ENCODE measurements around the gene CMC2. TPM values are rescaled to one million over a fixed set of nuclear protein-coding genes. Genes with fewer than 3 reads are reported as not detected.

The CMC2 gene
- total RNA-seq, 1 experiment from 2014 or later = 89.5 TPM

GRCh38 chr16:81036751-81037350 is 30.2 kb upstream of the CMC2 start:
- Histone ChIP-seq H3K4me2 (peak overlapping the region; percentile 97), H2AFZ (peak overlapping the region; percentile 87), H3K9me3 (ENCODE audit: insufficient read depth, low read depth) (no peaks in the 10 kb centered on the region), H4K20me1 (ENCODE audit: insufficient read depth) (peaks cover 6% of the 10 kb centered on the region; the same call in 1 of the 2 replicates), H3K79me2 (ENCODE audit: low read depth) (peaks cover 45% of the 10 kb centered on the region), H3K27me3 (ENCODE audit: insufficient read depth, low read depth) (no peaks in the 10 kb centered on the region), H3K9me2 (ENCODE audit: insufficient read depth) (no peaks in the 10 kb centered on the region), H3K4me3 (peak overlapping the region; percentile 91), H3F3A (ENCODE audit: insufficient read depth, low read depth) (no peaks in the 10 kb centered on the region), H3K27ac (peak overlapping the region; percentile 24; the same call in 1 of the 2 replicates), H3K4me1 (replicated peaks; ENCODE audit: insufficient read depth) (peaks cover 16% of the 10 kb centered on the region), H3K36me3 (ENCODE audit: low read depth) (peaks cover 18% of the 10 kb centered on the region)
- peak in 1 of 2 experiments; percentile 3 for DNase-seq
- TSS peak; percentile 29 for BruUV-seq (replicated peaks)
- intact Hi-C loops (cut with micrococcal nuclease; ENCODE audit: unreplicated experiment) = loop anchor here (5.0 to 10.0 kb wide), 4 partner anchors 105 to 700 kb away; no protein-coding TSS in a partner anchor
- TF ChIP-seq CTCF (conservative IDR thresholded peaks at IDR 0.05) (no peak), EZH2 (IDR thresholded peaks at IDR 0.05; ENCODE audit: low read depth) (no peak)
- ChIA-PET CTCF (interaction anchor here (0.5 to 0.7 kb wide), 3 partner anchors 36 to 737 kb away, joined by 3 to 9 read pairs (median 4); no protein-coding TSS in a partner anchor), POLR2A (ENCODE audit: unreplicated experiment) (interaction anchor here (0.5 to 0.6 kb wide), 4 partner anchors 58 to 204 kb away, joined by 3 to 4 read pairs (median 4); no protein-coding TSS in a partner anchor)

- H3K4me3 ChIP-seq = peak overlapping the region; percentile 91
- H3K4me2 ChIP-seq = peak overlapping the region; percentile 97
- H3K4me1 ChIP-seq (replicated peaks; ENCODE audit: insufficient read depth) = peaks cover 16% of the 10 kb centered on the region
- H3K27me3 ChIP-seq (ENCODE audit: insufficient read depth, low read depth) = no peaks in the 10 kb centered on the region
- BruUV-seq (replicated peaks) = no TSS peak
- peaks cover 12% of the 10 kb centered on the region for H3K36me3 ChIP-seq (ENCODE audit: low read depth)
- H3K9me2 ChIP-seq (ENCODE audit: insufficient read depth) = no peaks in the 10 kb centered on the region
- ChIA-PET CTCF (interaction anchor here (0.6 to 1.0 kb wide), 7 partner anchors 10 to 1171 kb away, joined by 3 to 6 read pairs (median 4); no protein-coding TSS in a partner anchor), POLR2A (ENCODE audit: unreplicated experiment) (interaction anchor here (0.6 kb wide), 4 partner anchors 57 to 251 kb away, joined by 3 to 21 read pairs (median 4); partner anchors contain the start of gene BCO1)
- no peaks in the 10 kb centered on the region for H3F3A ChIP-seq (ENCODE audit: insufficient read depth, low read depth)
- H3K27ac ChIP-seq = peak overlapping the region; percentile 24; the same call in 1 of the 2 replicates
- intact Hi-C loops (cut with micrococcal nuclease; ENCODE audit: unreplicated experiment) = loop anchor here (1.0 to 10.0 kb wide), 6 partner anchors 40 to 701 kb away; partner anchors contain the start of gene GAN
- H4K20me1 ChIP-seq (ENCODE audit: insufficient read depth) = peaks cover 6% of the 10 kb centered on the region; the same call in 1 of the 2 replicates
- H3K79me2 ChIP-seq (ENCODE audit: low read depth) = peaks cover 45% of the 10 kb centered on the region
- H3K9me3 ChIP-seq (ENCODE audit: insufficient read depth, low read depth) = no peaks in the 10 kb centered on the region
- no peak for TF ChIP-seq EZH2 (IDR thresholded peaks at IDR 0.05; ENCODE audit: low read depth)
- 0 out of 2 replicates have a peak, but pooled peaks have one; percentile 13 for TF ChIP-seq CTCF (conservative IDR thresholded peaks at IDR 0.05)
- DNase-seq = peak in 1 of 2 experiments; percentile 18
- H2AFZ ChIP-seq = peak overlapping the region; percentile 87
These were observed 29.5 kb upstream of the CMC2 start for GRCh38 chr16:81035975-81036750.

GRCh38 chr16:81035398-81035974 is 28.8 kb upstream of the CMC2 start, which contains the start of gene ATMIN:
ATMIN (plus strand) TSS chr16:81035842; CDS start chr16:81035871, 29 bp downstream.
- peaks cover 16% of the 10 kb centered on the region for H3K4me1 ChIP-seq (replicated peaks; ENCODE audit: insufficient read depth)
- no peaks in the 10 kb centered on the region for H3K27me3 ChIP-seq (ENCODE audit: insufficient read depth, low read depth)
- CTCF ChIA-PET = interaction anchor here (0.6 to 1.0 kb wide), 7 partner anchors 10 to 1170 kb away, joined by 3 to 6 read pairs (median 4); no protein-coding TSS in a partner anchor
- H3K4me2 ChIP-seq = peak within 1 kb of the TSS; percentile 97
- peak within 1 kb of the TSS; percentile 87 for H2AFZ ChIP-seq
- H3K9me3 ChIP-seq (ENCODE audit: insufficient read depth, low read depth) = no peaks in the 10 kb centered on the region
- peak within 1 kb of the TSS; percentile 91 for H3K4me3 ChIP-seq
- peaks cover 10% of the 10 kb centered on the region; the same call in 1 of the 2 replicates for H3K36me3 ChIP-seq (ENCODE audit: low read depth)
- TF ChIP-seq CTCF (conservative IDR thresholded peaks at IDR 0.05) = peak; percentile 84
- TF ChIP-seq EZH2 (IDR thresholded peaks at IDR 0.05; ENCODE audit: low read depth) = no peak
- peak; percentile 76 to 85 for DNase-seq
- POLR2A ChIA-PET (ENCODE audit: unreplicated experiment) = interaction anchor here (0.6 kb wide), 1 partner anchor 367 kb away, joined by 5 read pairs; no protein-coding TSS in a partner anchor
- no TSS peak for BruUV-seq (replicated peaks)
- H3K9me2 ChIP-seq (ENCODE audit: insufficient read depth) = no peaks in the 10 kb centered on the region
- intact Hi-C loops (cut with micrococcal nuclease; ENCODE audit: unreplicated experiment) = loop anchor here (1.0 to 10.0 kb wide), 6 partner anchors 41 to 702 kb away; partner anchors contain the start of gene GAN
- H3K79me2 ChIP-seq (ENCODE audit: low read depth) = peaks cover 43% of the 10 kb centered on the region
- H4K20me1 ChIP-seq (ENCODE audit: insufficient read depth) = peaks cover 5% of the 10 kb centered on the region; the same call in 1 of the 2 replicates
- peak within 1 kb of the TSS; percentile 24; the same call in 1 of the 2 replicates for H3K27ac ChIP-seq
- H3F3A ChIP-seq (ENCODE audit: insufficient read depth, low read depth) = no peaks in the 10 kb centered on the region

Data from PC-9 (cell line).